ENCODE measurements around the gene OSBPL3.

Gene OSBPL3

DNA sequence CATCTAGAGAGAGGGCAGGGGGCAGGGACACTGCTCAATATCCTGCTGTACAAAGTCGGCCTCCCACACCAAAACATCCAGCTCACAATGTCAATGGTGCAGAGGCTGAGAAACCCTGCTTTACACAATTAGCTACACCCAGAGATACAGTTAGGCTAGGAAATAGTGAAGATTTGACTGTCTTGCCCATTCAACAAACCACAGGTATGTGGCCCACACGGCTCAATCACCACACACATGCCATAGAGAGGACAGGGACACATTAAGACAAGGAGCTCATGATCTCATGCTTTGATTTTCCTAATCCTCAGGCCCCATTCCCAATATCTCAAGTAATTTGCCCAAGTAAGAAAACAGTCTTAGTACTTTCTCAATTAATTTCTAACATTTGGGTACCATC is 110.4 kb downstream of the OSBPL3 start:
- H3K9me3 ChIP-seq (ENCODE audit: severe bottlenecking) = no peaks in the 10 kb centered on the region
- H3K4me3 ChIP-seq (ENCODE audit: low read depth, low read length) = no peak overlapping the region
- peaks cover 18% of the 10 kb centered on the region for H3K36me3 ChIP-seq
- H3K27me3 ChIP-seq (ENCODE audit: insufficient read depth, low read depth, severe bottlenecking) = no peaks in the 10 kb centered on the region
- TF ChIP-seq, protein P1, sequence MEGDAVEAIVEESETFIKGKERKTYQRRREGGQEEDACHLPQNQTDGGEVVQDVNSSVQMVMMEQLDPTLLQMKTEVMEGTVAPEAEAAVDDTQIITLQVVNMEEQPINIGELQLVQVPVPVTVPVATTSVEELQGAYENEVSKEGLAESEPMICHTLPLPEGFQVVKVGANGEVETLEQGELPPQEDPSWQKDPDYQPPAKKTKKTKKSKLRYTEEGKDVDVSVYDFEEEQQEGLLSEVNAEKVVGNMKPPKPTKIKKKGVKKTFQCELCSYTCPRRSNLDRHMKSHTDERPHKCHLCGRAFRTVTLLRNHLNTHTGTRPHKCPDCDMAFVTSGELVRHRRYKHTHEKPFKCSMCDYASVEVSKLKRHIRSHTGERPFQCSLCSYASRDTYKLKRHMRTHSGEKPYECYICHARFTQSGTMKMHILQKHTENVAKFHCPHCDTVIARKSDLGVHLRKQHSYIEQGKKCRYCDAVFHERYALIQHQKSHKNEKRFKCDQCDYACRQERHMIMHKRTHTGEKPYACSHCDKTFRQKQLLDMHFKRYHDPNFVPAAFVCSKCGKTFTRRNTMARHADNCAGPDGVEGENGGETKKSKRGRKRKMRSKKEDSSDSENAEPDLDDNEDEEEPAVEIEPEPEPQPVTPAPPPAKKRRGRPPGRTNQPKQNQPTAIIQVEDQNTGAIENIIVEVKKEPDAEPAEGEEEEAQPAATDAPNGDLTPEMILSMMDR (IDR thresholded peaks at IDR 0.05; ENCODE audit: low read depth, low read length) = no peak
- H3K27ac ChIP-seq = no peak overlapping the region
- no peak for DNase-seq

DNA sequence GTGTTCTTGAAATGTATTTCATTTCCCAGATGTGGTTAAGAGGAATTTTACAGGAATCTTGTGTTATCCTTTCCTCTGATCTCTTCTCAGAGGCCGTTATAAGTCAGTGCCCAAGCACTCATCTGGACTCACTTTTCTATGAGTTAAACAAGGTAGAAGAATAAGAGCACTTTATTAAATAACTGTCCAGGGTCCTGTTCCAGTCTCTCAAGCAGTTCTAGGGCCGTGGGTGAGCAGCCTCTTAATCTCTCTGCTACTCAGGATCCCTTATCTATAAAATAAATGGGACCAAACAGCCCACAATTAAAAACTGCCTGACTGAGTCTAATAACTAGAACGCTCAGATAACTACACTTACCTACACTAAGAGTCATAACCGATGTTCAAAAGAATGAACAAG is 111.2 kb downstream of the OSBPL3 start:
- Histone ChIP-seq H3K27ac (no peak overlapping the region), H3K4me3 (ENCODE audit: low read depth, low read length) (no peak overlapping the region), H3K27me3 (ENCODE audit: insufficient read depth, low read depth, severe bottlenecking) (no peaks in the 10 kb centered on the region), H3K9me3 (ENCODE audit: severe bottlenecking) (no peaks in the 10 kb centered on the region), H3K36me3 (peaks cover 24% of the 10 kb centered on the region)
- TF ChIP-seq, protein P1 (IDR thresholded peaks at IDR 0.05; ENCODE audit: low read depth, low read length) = no peak
- DNase-seq = no peak

DNA sequence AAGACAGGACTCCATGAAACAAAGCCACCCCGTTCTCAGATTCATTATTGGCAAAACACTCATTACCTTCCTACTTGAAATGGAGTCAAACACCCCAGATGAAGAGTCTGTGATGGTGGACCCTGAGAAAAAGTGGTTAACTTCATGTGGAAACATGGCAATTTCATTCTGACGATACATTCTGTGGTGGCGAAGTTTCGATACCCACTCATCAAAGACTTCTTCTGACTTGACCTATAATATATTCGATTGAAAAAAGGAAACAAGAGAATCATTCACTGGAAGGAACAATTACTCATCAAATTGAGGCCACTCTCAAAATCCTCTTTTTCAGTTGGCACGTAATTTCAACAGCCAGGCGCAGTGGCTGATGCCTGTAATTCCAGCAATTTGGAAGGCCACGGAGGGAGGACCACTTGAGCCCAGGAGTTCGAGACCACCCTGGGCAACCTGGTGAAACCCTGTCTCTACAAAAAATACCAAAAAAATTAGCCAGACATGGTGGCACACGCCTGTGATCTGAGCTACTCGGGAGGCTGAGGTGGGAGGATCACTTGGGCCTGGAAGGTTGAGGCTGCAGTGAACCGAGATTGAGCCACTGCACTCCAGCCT is 113.9 kb downstream of the OSBPL3 start:
- H3K27me3 ChIP-seq (ENCODE audit: insufficient read depth, low read depth, severe bottlenecking) = no peaks in the 10 kb centered on the region
- H3K36me3 ChIP-seq = peaks cover 36% of the 10 kb centered on the region
- H3K4me3 ChIP-seq (ENCODE audit: low read depth, low read length) = no peak overlapping the region
- H3K9me3 ChIP-seq (ENCODE audit: severe bottlenecking) = no peaks in the 10 kb centered on the region
- TF ChIP-seq, protein P1 (IDR thresholded peaks at IDR 0.05; ENCODE audit: low read depth, low read length) = no peak
- no peak overlapping the region for H3K27ac ChIP-seq
- DNase-seq = no peak

DNA sequence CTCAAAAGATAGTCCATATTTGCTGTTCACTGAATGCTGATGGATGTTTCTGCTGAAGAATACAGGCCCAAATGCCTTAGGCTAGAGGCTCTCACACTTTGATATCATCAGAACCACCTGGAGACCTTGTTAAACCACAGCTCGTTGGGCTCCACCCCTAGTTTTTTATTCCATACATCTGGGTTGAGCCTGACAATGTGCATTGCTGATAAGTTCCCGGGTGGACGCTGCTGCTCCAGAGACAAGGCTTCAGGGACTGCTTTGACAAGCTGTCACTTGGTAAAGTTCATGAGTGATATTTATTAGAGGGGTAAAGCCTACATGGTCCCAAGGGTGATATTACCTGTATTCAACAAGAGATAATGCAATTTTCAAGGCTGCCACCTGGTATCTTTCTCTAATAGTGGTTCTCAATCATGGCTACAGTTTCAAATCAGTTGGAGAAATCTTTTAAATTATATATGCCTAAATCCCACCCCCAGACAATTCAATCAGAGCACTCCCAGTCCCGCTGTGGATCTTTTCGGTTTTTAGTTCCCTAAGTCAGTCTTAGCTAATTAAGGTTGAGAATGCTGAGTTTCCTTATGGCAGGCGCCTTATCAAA is 115.7 kb downstream of the OSBPL3 start:
- no peak overlapping the region for H3K27ac ChIP-seq
- H3K36me3 ChIP-seq = peaks cover 42% of the 10 kb centered on the region
- H3K4me3 ChIP-seq (ENCODE audit: low read depth, low read length) = no peak overlapping the region
- H3K27me3 ChIP-seq (ENCODE audit: insufficient read depth, low read depth, severe bottlenecking) = no peaks in the 10 kb centered on the region
- no peaks in the 10 kb centered on the region for H3K9me3 ChIP-seq (ENCODE audit: severe bottlenecking)
- DNase-seq = no peak
- TF ChIP-seq, protein P1 (IDR thresholded peaks at IDR 0.05; ENCODE audit: low read depth, low read length) = no peak

DNA sequence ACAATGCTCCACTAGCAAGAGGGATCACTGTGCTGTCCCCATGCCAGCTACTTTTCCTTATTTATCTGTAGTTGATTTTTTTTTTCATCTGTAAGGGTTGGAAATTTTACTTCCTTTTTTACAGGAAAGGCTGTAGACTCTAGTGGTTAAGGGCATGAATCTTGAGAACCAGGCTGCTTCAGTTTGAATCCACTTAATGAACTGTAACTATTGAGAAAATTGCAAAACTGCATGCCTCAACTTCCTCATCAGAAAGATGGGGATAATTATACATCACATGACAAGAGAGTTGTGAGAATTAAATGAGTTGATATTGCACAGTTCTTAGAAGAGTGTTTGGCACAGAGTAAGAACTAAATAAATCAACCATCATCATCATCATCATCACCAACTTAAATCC is 116.4 kb downstream of the OSBPL3 start:
- TF ChIP-seq, protein P1 (IDR thresholded peaks at IDR 0.05; ENCODE audit: low read depth, low read length) = no peak
- H3K4me3 ChIP-seq (ENCODE audit: low read depth, low read length) = no peak overlapping the region
- peaks cover 45% of the 10 kb centered on the region for H3K36me3 ChIP-seq
- no peaks in the 10 kb centered on the region for H3K9me3 ChIP-seq (ENCODE audit: severe bottlenecking)
- no peak overlapping the region for H3K27ac ChIP-seq
- no peak for DNase-seq
- no peaks in the 10 kb centered on the region for H3K27me3 ChIP-seq (ENCODE audit: insufficient read depth, low read depth, severe bottlenecking)

DNA sequence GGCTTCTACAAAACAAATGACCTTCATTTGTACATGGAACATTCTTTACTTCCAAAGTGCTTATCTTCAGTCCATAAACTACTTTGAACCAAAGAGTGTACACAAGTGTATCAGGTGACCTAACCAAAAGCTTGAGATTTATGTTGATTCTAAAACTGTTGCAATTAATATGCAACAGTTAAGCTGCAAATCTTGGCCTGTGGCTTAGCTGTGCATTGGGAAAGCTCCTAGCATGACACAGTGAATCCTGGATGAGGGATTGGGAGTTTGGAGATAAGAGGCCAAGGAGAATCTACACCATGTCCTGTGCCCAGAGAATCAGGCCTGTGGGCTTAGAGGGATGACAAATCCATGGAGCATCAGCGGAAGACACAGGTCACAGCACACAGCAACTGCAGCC is 117.5 kb downstream of the OSBPL3 start:
- TF ChIP-seq, protein P1 (IDR thresholded peaks at IDR 0.05; ENCODE audit: low read depth, low read length) = no peak
- no peak for DNase-seq
- H3K36me3 ChIP-seq = peaks cover 48% of the 10 kb centered on the region
- no peak overlapping the region for H3K4me3 ChIP-seq (ENCODE audit: low read depth, low read length)
- H3K9me3 ChIP-seq (ENCODE audit: severe bottlenecking) = no peaks in the 10 kb centered on the region
- no peaks in the 10 kb centered on the region for H3K27me3 ChIP-seq (ENCODE audit: insufficient read depth, low read depth, severe bottlenecking)
- H3K27ac ChIP-seq = no peak overlapping the region

Data from WERI-Rb-1 (cell line).